ENCODE results near the gene NT5DC1. TPM values are rescaled to one million over a fixed set of nuclear protein-coding genes. Genes with fewer than 3 reads are reported as not detected.

The NT5DC1 gene
- polyA plus RNA-seq, 2 of the 4 experiments (the other 2 are of a cell fraction), result 26.9 to 31.5 TPM

GRCh38 chr6:116263353-116263752 lies 162.7 kb downstream of the NT5DC1 start:
- no peak for FAIRE-seq
- Histone ChIP-seq H3K27ac (no peak overlapping the region), H3K4me2 (no peak overlapping the region), H3K9me3 (no peaks in the 10 kb centered on the region), H3K4me1 (peaks cover 8% of the 10 kb centered on the region; the same call in 1 of the 3 replicates), H3K4me3 (no peak overlapping the region)
- CTCF ChIA-PET, result interaction anchor here (0.6 kb wide), 1 partner anchor 47 kb away, joined by 3 read pairs; no protein-coding TSS in a partner anchor
- TF ChIP-seq HEYL (CRISPR knock-in tag; IDR thresholded peaks at IDR 0.05), result no peak
- 79% methylated on average over 1 of the region's 1 CpG for WGBS (ENCODE audit: missing lambda C conversion rate)
- DNase-seq (ENCODE audit: low read depth in 1 of 2, low spot score in 1 of 2), result no peak
- POLR2A ChIA-PET, result no interaction called here
- no peak for ATAC-seq

- peaks cover 8% of the 10 kb centered on the region; the same call in 1 of the 3 replicates for H3K4me1 ChIP-seq
- TF ChIP-seq ELK1 (IDR thresholded peaks at IDR 0.05; ENCODE audit: low read depth, low read length), result no peak
- 83% methylated on average over 3 of the region's 4 CpGs for WGBS (ENCODE audit: missing lambda C conversion rate)
- no peak for FAIRE-seq
- ATAC-seq, result peak; percentile 56 to 57; a peak in 4 of 6 replicates
- no peak overlapping the region; the same call in 2 of the 3 replicates for H3K4me2 ChIP-seq
- POLR2A ChIA-PET, result no interaction called here
- 0 out of 6 replicates have a peak overlapping the region, but pooled peaks of 1 of the 2 experiments have one; percentile 21 for H3K27ac ChIP-seq
- DNase-seq (ENCODE audit: low read depth in 1 of 2, low spot score in 1 of 2), result no peak
- H3K4me3 ChIP-seq, result no peak overlapping the region
- CTCF ChIA-PET, result no interaction called here
- no peaks in the 10 kb centered on the region for H3K9me3 ChIP-seq
Measured at GRCh38 chr6:116265041-116265829, 164.6 kb downstream of the NT5DC1 start.

GRCh38 chr6:116266803-116267202 lies 166.2 kb downstream of the NT5DC1 start:
- no peak for FAIRE-seq
- no peak for ATAC-seq

GRCh38 chr6:116267836-116268588 lies 167.4 kb downstream of the NT5DC1 start:
- Histone ChIP-seq H3K4me1 (peaks cover 8% of the 10 kb centered on the region; the same call in 1 of the 3 replicates), H3K27ac (no peak overlapping the region), H3K4me3 (no peak overlapping the region), H3K4me2 (no peak overlapping the region), H3K9me3 (no peaks in the 10 kb centered on the region)
- WGBS (ENCODE audit: missing lambda C conversion rate), result 33% methylated on average over 3 of the region's 3 CpGs
- CTCF ChIA-PET, result interaction anchor here (0.7 to 8.5 kb wide), 27 partner anchors 10 to 303 kb away, joined by 3 to 80 read pairs (median 5); partner anchors contain the start of genes CALHM4, CALHM5, DSE and RWDD1
- POLR2A ChIA-PET, result interaction anchor here (0.8 to 1.4 kb wide), 3 partner anchors 11 to 303 kb away, joined by 4 to 6 read pairs (median 5); partner anchors contain the start of genes RWDD1, TSPYL1 and TSPYL4
- no peak for TF ChIP-seq MAZ (IDR thresholded peaks at IDR 0.05; ENCODE audit: borderline replicate concordance, low read depth, low read length)
- TF ChIP-seq TFCP2L1 (CRISPR knock-in tag; IDR thresholded peaks at IDR 0.05), result no peak
- no peak for TF ChIP-seq CBX8 (IDR thresholded peaks at IDR 0.05)
- TF ChIP-seq EP300 (IDR thresholded peaks at IDR 0.05), result no peak
- TF ChIP-seq HOXB13 (CRISPR knock-in tag; IDR thresholded peaks at IDR 0.05; ENCODE audit: low read depth), result no peak
- no peak for TF ChIP-seq RFX5 (IDR thresholded peaks at IDR 0.05)
- no peak for TF ChIP-seq USF2 (IDR thresholded peaks at IDR 0.05)
- FAIRE-seq (no peak), ATAC-seq (peak; percentile 19 to 32; a peak in 4 of 6 replicates), DNase-seq (ENCODE audit: low read depth in 1 of 2, low spot score in 1 of 2) (no peak)

More at GRCh38 chr6:116266803-116267202, 166.2 kb downstream of the NT5DC1 start:
- no peak for DNase-seq (ENCODE audit: low read depth in 1 of 2, low spot score in 1 of 2)
- no peak overlapping the region for H3K27ac ChIP-seq
- POLR2A ChIA-PET, result no interaction called here
- no peak overlapping the region for H3K4me2 ChIP-seq
- TF ChIP-seq HOXA7 (CRISPR knock-in tag; IDR thresholded peaks at IDR 0.05) (no peak), FOXS1 (CRISPR knock-in tag; IDR thresholded peaks at IDR 0.05) (no peak), FOSB (CRISPR knock-in tag; IDR thresholded peaks at IDR 0.05) (no peak), CTCF (IDR thresholded peaks at IDR 0.05) (no peak), RCOR1 (IDR thresholded peaks at IDR 0.05; ENCODE audit: low read depth, low read length) (no peak), EP300 (IDR thresholded peaks at IDR 0.05) (no peak), ESRRA (IDR thresholded peaks at IDR 0.05; ENCODE audit: borderline replicate concordance, low read length) (no peak), CBX2 (IDR thresholded peaks at IDR 0.05; ENCODE audit: borderline replicate concordance, low read depth) (no peak), EHMT2 (IDR thresholded peaks at IDR 0.05; ENCODE audit: low read depth) (no peak), JUN (IDR thresholded peaks at IDR 0.05) (no peak), HOXB13 (CRISPR knock-in tag; IDR thresholded peaks at IDR 0.05; ENCODE audit: low read depth) (no peak), MYC (IDR thresholded peaks at IDR 0.05; ENCODE audit: borderline replicate concordance, low read length) (no peak), JUNB (IDR thresholded peaks at IDR 0.05) (no peak), POLR2A (IDR thresholded peaks at IDR 0.05; ENCODE audit: low read length) (no peak), CHD4 (IDR thresholded peaks at IDR 0.05; ENCODE audit: borderline replicate concordance) (no peak), PHF8 (IDR thresholded peaks at IDR 0.05; ENCODE audit: borderline replicate concordance, low read depth) (no peak)
- H3K9me3 ChIP-seq, result no peaks in the 10 kb centered on the region
- H3K4me1 ChIP-seq, result peaks cover 8% of the 10 kb centered on the region; the same call in 1 of the 3 replicates
- CTCF ChIA-PET, result interaction anchor here (0.7 to 8.5 kb wide), 6 partner anchors 9 to 305 kb away, joined by 3 to 80 read pairs (median 6); partner anchors contain the start of gene RWDD1
- no peak overlapping the region for H3K4me3 ChIP-seq

All from A549 (cell line).